ENCODE measurements around the gene TEDC1. TPM values are rescaled to one million over a fixed set of nuclear protein-coding genes. Genes with fewer than 3 reads are reported as not detected.

TEDC1 gene
- polyA plus RNA-seq, 1 donor (not counting 4 experiments of a cell fraction or from before 2014, with no cell fraction given), result 5.0 TPM

DNA sequence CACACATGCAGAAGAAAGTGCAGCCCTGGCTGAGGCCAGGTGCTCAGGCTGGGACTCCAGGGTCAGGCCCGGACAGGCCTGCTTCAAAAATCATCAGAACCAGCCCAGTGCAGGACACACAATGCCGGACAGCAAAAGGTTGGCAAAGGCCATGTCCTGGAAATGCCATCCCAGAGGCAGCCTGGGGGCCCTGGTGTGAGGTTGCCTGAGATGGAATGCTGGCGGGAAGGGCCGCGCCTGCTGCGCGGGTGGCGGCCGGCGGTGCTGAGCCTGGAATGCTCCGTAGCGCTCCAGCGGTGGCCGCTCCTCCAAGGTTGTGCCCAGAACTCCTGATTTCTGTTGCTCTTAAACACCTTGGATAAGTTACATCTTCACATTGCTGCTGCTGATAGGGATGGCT, 38.1 kb upstream of the TEDC1 start:
- Histone ChIP-seq H3K27ac (ENCODE audit: control insufficient read depth, insufficient read depth, low read length) (no peak overlapping the region), H3K4me1 (ENCODE audit: control insufficient read depth, extremely low read depth, insufficient read depth, low read length) (no peaks in the 10 kb centered on the region), H3K9me3 (ENCODE audit: control insufficient read depth, low read depth, low read length) (no peaks in the 10 kb centered on the region), H3K27me3 (ENCODE audit: control insufficient read depth, extremely low read depth, insufficient read depth, low read length) (no peaks in the 10 kb centered on the region), H3K9me1 (ENCODE audit: control insufficient read depth, extremely low read depth, insufficient read depth, low read length) (no peaks in the 10 kb centered on the region), H3K79me2 (ENCODE audit: control insufficient read depth, insufficient read depth, low read length) (peaks cover 3% of the 10 kb centered on the region), H3K4me3 (ENCODE audit: control insufficient read depth in 2 of 3, extremely low read depth in 1 of 3, insufficient read depth in 2 of 3, low read depth in 1 of 3, low read length in 3 of 3) (no peak overlapping the region), H2AFZ (ENCODE audit: control insufficient read depth, low read length) (no peak overlapping the region), H3K9ac (ENCODE audit: control insufficient read depth, extremely low read depth, insufficient read depth, low read length) (no peak overlapping the region), H3K36me3 (ENCODE audit: control insufficient read depth in 2 of 2, extremely low read depth in 1 of 2, insufficient read depth in 2 of 2, low read length in 2 of 2) (peaks cover 16 to 40% of the 10 kb centered on the region in 2 experiments), H3K4me2 (ENCODE audit: control insufficient read depth, extremely low read depth, insufficient read depth, low read depth, low read length) (no peak overlapping the region), H4K20me1 (ENCODE audit: control insufficient read depth, extremely low read depth, insufficient read depth, low read length) (no peaks in the 10 kb centered on the region)
- FAIRE-seq, result no peak
- TF ChIP-seq EZH2 (IDR thresholded peaks at IDR 0.05; ENCODE audit: low read length), result no peak
- TF ChIP-seq, protein P1, sequence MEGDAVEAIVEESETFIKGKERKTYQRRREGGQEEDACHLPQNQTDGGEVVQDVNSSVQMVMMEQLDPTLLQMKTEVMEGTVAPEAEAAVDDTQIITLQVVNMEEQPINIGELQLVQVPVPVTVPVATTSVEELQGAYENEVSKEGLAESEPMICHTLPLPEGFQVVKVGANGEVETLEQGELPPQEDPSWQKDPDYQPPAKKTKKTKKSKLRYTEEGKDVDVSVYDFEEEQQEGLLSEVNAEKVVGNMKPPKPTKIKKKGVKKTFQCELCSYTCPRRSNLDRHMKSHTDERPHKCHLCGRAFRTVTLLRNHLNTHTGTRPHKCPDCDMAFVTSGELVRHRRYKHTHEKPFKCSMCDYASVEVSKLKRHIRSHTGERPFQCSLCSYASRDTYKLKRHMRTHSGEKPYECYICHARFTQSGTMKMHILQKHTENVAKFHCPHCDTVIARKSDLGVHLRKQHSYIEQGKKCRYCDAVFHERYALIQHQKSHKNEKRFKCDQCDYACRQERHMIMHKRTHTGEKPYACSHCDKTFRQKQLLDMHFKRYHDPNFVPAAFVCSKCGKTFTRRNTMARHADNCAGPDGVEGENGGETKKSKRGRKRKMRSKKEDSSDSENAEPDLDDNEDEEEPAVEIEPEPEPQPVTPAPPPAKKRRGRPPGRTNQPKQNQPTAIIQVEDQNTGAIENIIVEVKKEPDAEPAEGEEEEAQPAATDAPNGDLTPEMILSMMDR (optimal IDR thresholded peaks at IDR 0.05 in 1 of 3, IDR thresholded peaks at IDR 0.05 in 1 of 3, conservative IDR thresholded peaks at IDR 0.05 in 1 of 3; ENCODE audit: extremely low read depth in 1 of 3, insufficient read depth in 2 of 3, low read length in 3 of 3), result no peak
- dilution Hi-C loops (cut with MboI; ENCODE audit: extremely low pct_ligation_motif_present, low sequenced_read_pairs), result no loop called here
- DNase-seq (ENCODE audit: low read depth, low spot score), result no peak

DNA sequence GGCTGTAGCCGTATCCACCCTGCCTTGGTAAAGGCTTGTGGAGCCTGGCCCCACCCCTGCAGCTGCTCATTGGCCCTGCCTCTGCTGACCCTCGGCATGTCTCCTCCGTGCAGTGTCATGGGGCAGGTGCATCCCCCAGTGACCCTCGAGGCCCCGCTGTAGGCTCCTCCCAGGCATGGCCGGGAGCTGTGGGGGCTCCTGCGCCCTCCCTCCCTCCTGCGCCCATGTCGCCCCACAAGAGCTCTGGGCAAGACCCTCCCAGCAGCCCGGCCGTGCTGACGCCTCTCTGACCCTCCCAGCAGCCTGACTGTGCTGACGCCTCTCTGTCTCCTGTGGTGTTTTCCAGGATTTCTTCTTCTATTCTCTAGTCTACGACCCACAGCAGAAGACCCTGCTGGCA, 37.2 kb upstream of the TEDC1 start:
- Histone ChIP-seq H3K4me3 (ENCODE audit: control insufficient read depth in 2 of 3, extremely low read depth in 1 of 3, insufficient read depth in 2 of 3, low read depth in 1 of 3, low read length in 3 of 3) (no peak overlapping the region), H3K27me3 (ENCODE audit: control insufficient read depth, extremely low read depth, insufficient read depth, low read length) (no peaks in the 10 kb centered on the region), H3K9me3 (ENCODE audit: control insufficient read depth, low read depth, low read length) (no peaks in the 10 kb centered on the region), H3K27ac (ENCODE audit: control insufficient read depth, insufficient read depth, low read length) (no peak overlapping the region), H2AFZ (ENCODE audit: control insufficient read depth, low read length) (no peak overlapping the region), H3K79me2 (ENCODE audit: control insufficient read depth, insufficient read depth, low read length) (no peaks in the 10 kb centered on the region), H3K36me3 (ENCODE audit: control insufficient read depth in 2 of 2, extremely low read depth in 1 of 2, insufficient read depth in 2 of 2, low read length in 2 of 2) (peaks cover 16 to 44% of the 10 kb centered on the region in 2 experiments), H3K4me1 (ENCODE audit: control insufficient read depth, extremely low read depth, insufficient read depth, low read length) (no peaks in the 10 kb centered on the region), H4K20me1 (ENCODE audit: control insufficient read depth, extremely low read depth, insufficient read depth, low read length) (no peaks in the 10 kb centered on the region), H3K4me2 (ENCODE audit: control insufficient read depth, extremely low read depth, insufficient read depth, low read depth, low read length) (no peak overlapping the region), H3K9me1 (ENCODE audit: control insufficient read depth, extremely low read depth, insufficient read depth, low read length) (no peaks in the 10 kb centered on the region), H3K9ac (ENCODE audit: control insufficient read depth, extremely low read depth, insufficient read depth, low read length) (no peak overlapping the region)
- TF ChIP-seq, protein P1 (optimal IDR thresholded peaks at IDR 0.05 in 1 of 3, IDR thresholded peaks at IDR 0.05 in 1 of 3, conservative IDR thresholded peaks at IDR 0.05 in 1 of 3; ENCODE audit: extremely low read depth in 1 of 3, insufficient read depth in 2 of 3, low read length in 3 of 3), result no peak
- no peak for TF ChIP-seq EZH2 (IDR thresholded peaks at IDR 0.05; ENCODE audit: low read length)
- FAIRE-seq, result no peak
- no peak for DNase-seq (ENCODE audit: low read depth, low spot score)
- dilution Hi-C loops (cut with MboI; ENCODE audit: extremely low pct_ligation_motif_present, low sequenced_read_pairs), result no loop called here

Data from keratinocyte (primary cell).